Activated T-cell treated with anti-CD3 and anti-CD28 coated beads, Interleukin-2, amount 50 U/mL, for 1 hour (primary cell): ENCODE measurements around the gene MYO18A.
"Not testable (repeated sequence)": the region's sequence is repeated elsewhere in the genome, so short reads cannot be mapped to it uniquely, and the experiment has no call there.

ENCODE experiments used
- DNase-seq: peaks from one replicate; pipeline ENCODE4 v3.0.0-alpha.2; 2020

MYO18A gene

DNA sequence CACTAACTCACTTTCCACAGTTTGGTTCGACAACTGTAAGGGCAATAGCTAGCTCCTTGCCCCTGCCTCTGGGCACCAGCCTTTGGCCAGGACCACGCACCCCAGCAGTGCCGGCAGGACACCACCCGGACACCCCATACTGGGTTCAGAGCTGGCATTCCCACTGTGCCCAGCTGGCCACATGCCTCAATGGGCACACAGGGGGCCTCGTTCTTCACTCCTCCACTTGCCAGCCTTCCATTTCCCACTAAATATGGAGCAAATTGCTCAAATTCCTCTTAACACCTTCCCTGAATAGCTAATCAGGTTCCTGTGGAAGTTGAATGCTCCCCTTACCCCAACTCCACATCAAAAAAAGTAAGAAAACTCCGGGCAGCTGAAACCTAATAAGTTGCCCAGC, 84.8 kb downstream of the MYO18A start:
- no peak for DNase-seq

DNA sequence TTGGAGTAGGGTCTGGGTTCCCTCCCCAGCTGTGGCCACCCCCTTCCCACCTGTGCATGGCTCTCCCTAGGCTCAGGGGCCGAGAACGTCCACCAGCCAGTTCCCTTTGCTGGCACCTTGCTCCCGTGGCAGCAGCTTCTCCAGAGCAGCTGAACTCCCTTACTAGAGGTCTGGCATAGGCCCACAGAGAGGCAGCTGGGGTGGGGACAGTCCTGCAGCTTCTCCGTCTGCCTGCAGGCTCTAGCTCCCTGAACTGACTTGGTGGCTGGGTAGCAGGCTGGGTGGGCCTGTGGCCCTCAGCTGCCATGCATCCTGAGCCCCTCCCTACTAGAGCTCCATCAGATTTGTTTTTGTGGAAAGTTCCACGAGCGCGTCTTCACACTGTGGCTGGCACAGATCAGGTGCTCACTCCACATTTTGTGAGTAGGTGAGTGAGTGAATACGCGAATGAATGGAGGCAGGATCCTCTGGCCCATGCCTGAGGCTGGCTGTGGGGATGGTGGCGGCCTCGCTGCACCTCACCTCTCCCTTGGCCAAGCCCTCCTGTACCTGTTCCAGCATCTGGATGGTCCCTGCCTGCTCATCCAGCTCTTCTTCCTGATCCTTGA, 86.0 kb downstream of the MYO18A start:
- DNase-seq = no peak

DNA sequence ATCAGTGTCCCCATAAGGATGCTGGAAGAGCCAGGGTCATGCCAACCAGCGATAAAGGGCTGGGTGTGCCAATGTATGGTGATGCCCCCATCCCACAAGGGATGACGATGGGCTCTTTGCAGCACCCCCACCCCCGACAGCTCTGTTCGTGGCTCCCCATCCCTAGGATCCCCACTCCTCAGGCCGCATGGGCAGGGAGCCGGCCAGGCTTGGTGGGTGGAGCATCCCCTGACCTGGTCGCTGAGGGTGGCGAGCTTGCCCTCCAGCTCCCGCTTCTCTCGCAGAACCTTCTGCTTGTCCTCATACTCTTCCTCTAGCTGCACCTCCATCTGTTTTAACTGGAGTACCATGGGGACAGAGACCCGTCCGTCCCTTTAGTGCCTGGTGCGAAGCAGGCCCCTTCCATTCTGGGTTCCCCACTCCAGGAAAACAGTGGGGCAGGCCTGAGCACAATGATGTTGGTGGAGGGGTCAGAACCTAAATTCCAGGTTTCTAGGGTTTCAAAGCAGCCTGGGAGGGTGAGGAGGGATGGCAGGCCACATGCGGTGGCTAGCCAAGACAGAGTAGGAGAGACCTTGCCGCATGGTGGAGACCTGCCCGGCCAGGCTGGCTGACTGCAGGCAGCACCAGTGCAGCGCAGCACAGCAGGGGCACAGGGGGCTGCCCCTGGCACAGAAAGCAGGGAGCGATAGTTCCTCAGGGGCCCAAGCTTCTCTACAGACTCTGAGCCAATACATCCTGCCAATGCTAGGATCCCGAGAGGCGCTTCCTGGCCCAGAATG, 86.9 kb downstream of the MYO18A start:
- DNase-seq = no peak

DNA sequence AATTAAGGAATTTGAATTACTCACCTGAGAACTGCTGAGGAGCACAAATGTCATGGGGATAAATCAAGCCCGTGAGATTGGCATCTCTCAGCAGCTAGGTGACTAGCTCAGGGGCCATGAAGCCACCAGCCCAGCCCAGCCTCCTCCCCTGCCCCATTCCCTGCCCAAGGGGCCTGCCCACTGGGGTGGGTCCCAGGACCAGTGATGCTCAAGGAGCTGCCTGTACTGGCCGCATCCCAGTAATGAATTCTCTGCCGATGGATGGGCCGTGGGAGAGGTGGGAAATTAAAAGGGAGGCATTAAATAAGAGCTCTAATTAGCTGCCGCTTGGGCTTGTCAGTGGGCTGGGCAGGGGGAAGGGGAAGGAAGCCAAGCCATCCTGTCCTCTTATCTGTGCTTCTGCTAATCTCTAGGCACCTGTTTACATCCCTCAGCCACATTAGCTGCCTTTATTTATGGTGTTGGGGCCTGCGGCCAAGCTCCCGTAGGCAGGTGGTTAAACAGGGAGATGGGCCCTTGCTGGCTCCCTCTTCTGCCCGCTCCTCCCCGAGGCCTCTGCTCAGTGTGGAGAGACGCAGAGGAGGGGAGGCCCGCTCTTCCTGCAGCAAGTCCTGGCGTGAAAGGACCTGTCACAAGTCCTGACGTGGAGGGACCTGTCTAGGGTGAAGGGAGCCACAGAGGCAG, 88.5 kb downstream of the MYO18A start:
- DNase-seq = no peak

DNA sequence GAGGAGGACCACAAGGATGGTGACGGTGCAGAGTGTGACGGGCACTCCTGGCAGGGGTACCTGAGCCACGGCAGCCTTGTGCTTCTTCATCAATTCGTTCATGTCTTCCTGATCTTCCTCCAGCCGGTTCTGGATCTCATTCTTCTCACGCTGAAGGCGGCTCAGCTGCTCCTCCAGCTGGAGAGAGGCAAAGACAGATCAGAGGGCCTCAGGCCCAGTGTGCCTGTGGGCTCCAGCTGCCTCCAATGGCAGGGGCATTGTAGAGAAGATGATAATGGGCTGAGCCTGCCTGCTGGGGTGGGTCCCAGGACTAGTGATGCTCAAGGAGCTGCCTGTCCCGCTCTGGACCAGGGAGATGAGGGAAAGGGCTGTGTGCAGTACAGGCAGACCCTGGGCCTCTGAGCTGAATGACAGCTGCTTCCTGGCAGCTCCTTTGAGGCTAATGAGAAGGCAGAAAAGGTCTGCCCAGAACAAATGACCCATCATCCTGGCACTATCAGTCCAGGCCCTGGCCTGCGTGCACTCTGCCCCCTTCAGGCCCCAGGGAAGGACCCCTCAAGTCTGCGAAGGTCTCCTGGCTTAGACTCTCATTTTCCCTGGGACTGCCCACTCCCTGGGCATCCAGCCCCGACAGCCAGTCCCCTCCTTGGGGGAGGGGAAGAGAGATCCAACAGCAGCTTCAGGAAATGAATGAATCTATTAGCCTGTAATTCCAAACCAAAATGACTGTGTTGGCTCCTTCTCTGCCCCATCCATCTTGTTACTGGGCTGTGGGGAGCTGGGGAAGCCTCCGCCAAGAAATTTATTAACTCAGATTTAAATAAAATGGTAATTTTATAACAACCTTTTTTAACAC, 89.2 kb downstream of the MYO18A start:
- no peak for DNase-seq

DNA sequence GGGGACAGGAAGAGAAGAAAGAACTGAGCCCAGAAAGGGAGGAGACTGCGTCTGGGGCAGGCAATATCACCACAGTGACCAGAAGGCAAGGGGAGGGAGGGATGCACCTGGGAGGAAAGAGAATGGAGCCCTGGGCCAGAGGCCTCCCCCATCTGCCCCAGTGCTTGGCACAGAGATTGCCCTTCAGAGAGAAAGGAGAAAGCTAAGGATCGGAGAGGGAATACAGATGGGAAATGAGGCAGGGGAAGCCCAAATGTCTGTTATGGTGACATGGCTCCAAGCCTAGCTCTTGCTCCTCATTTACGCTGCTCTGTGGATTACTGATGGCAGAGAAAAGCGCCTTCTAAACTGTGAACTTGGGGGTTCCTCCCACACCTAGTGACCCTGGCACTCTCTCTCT, 90.1 kb downstream of the MYO18A start:
- no peak for DNase-seq

DNA sequence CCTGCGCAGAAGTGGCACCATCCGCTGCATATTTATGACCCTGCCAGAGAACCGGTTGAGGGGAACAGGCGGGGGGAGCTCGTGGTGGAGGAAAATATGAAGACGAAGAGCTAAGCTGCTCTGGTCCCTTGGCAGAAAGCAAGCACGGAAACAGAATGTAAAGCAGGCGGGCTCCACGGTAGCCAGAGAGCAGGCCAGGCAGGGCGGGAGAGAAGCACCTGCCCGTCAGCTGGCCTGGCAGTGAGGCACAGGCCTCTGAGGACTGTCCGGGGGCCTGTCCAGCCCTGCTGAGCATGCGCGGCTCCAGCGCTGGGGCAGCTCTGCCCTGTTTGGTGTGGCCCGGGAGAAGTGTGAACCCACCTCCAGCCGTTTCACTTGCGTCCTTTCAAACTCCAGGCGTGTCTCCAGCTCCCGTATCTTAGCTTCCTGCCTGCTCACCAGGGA, 90.6 kb downstream of the MYO18A start:
- DNase-seq = no peak

DNA sequence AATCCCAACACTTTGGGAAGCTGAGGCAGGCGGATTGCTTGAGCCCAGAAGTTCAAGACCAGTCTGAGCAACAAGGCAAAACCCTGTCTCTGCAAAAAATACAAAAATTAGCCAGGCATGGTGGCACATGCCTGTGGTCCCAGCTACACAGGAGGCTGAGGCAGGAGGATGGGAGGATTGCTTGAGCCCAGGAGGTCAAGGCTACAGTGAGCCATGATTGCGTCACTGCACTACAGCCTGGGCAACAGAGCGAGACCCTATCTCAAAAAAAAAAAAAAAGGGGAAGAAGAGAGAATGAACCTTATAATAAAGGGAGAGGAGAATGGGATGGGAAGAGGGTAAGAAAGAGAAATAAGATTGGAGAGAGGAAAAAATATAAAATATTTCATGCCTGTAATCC, 91.4 kb downstream of the MYO18A start:
- DNase-seq = not testable (repeated sequence)

DNA sequence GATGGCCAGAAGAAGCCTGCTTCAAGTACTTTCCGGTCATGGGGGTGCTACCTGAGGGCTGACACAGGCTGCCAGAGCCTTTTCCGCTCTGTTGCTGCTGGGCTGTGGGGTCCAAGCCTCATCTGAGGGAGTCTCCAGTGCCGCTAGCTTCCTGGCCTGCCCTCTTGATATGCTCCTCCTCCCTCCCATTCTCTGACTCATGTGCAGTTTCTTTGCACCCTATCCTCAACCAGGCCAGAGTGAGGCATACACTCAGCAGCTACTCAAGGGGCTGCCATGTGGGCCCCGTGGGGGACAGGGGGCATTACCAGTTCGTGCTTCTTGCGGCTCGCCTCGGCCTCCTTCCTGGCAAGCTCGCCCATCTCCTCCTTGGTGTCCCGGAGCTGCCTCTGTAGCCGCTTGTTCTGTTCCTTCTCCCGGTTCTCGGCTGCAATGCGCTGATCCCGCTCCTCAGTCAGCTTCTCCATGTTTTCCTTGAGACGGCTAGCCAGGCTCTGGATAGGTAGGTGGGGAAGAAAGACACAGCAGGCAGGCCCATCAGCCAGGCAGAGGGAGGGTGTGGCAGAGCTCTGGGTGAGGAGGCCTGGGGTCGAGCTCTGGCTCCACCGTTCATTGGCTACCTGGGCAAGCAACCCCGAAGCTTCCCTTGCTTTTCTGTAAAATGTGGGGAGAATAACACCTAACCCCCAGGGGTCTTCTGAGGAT, 93.4 kb downstream of the MYO18A start:
- no peak for DNase-seq

DNA sequence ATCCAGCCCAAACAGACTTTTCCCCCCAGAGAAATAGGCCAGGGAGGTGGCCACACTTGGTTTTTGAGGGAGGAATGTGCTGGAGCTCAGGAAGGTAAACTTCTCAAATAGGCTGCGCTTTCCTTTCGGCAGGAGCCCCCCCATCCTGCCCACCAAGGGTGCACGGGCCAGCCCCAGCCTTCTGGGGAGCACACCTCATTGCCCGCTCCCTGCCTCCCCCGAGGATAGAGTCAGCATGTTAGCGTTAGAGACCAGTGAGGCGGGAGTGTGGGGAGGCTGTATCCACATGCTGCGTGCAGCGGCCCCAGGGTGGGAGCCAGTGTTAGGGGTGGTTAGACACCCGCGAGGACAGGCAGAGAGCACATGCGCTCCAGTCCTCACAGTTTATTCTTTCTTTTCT, 95.0 kb downstream of the MYO18A start:
- DNase-seq = no peak

DNA sequence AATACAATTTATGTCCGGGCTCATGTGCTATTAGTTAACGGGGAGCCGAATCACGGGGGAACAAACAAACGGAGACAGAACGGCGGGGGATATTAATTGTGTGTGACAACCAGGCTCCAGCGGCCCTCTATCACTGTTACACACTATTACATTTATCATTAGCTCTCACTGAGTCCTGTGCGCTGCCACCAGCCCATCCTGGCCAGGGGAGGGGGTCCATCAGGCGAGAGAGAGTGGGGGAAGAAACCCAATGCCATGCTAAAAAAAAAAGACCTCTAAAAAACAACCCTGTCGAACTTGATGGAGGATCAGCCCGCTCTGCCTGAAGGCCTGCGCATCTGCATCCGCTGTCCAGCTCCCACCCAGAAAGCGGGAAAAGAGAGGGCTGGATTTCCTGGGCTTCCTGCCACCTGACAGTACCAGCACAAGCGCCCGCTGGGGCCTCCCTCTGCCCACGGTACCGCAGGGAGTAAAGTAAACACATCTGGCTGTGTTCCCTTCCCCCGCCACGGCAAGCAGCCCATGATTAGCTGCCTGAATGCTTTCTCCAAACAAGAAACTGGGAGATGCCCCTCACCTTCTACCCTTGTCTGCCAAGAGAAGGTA, 95.6 kb downstream of the MYO18A start:
- no peak for DNase-seq

DNA sequence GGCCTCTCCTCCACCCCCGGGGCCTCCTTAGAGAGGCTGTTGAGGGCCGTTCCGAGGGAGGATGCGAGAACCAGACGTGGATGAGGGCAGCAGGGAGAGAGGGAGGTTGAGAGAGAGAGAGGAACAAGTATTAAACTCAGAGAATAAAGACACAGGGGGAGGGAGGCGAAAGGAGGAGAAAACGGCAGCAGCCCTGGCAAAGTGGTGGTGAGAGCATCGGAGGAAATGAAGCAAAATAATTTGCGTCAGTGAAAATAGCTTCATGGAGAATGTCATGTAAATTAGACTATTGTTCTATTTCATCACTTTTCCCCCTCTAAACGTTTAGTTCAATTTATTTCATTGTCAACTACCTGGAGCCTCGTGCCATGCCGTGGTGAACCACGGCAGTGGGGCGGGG, 99.2 kb downstream of the MYO18A start:
- DNase-seq = no peak

DNA sequence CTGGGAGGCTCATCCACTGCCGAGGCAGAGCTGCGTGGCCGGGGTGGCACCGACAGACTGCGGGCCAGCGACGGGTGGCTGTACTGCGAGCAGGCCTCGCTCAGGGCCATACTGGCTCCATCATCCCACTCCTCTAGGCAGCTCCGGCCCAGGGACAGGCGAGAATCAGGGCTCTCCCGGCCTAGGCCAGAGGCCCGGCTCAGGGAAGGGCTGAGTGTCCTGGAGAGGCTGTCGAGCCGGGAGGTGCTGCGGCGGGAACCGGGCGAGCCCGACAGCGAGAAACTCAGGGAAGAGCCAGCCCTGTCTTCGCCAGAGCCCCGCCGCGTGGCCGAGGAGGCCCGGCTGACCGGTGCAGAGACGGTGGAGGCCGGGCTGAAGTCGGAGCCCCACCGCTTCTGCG, 99.9 kb downstream of the MYO18A start:
- DNase-seq = no peak

DNA sequence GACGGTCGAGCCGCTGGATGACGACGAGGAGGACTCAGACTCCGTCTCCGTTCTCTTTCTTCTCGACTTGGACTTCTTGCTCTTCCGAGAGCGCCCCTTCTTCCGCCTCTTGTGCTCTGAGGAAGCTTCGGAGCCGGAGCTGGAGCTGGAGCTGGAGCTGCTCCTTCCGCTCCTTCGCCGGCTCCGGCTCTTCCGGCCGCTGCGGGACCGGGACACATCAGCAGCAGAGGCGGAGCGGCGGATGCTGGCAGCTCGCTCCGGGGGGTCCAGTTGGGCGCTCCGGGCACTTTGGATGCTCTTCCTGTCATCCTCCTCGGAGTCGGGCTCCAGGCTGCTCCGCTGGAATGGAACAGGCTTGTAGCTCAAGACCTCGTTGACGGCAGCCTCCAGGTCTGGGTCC, 100.3 kb downstream of the MYO18A start:
- no peak for DNase-seq

DNA sequence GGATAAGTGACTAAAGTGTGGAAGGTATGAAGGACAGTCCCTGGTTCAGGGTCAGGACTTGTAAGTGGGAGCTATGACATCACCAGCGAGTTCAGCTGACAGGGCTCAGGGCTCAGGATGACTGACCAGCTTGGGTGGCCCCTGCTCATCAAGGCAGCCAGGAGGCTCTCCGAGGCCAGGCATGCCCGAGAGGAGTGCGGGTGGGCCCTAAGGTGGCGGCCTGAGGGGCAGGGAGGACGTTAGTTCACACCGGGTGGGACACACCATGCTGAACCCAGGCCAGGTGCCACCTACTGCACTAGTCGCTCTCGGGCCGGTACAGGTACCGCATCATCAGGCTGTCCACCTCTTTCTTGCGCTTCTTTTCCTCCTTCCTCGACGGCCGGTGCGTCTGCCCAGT, 100.8 kb downstream of the MYO18A start:
- DNase-seq = no peak

DNA sequence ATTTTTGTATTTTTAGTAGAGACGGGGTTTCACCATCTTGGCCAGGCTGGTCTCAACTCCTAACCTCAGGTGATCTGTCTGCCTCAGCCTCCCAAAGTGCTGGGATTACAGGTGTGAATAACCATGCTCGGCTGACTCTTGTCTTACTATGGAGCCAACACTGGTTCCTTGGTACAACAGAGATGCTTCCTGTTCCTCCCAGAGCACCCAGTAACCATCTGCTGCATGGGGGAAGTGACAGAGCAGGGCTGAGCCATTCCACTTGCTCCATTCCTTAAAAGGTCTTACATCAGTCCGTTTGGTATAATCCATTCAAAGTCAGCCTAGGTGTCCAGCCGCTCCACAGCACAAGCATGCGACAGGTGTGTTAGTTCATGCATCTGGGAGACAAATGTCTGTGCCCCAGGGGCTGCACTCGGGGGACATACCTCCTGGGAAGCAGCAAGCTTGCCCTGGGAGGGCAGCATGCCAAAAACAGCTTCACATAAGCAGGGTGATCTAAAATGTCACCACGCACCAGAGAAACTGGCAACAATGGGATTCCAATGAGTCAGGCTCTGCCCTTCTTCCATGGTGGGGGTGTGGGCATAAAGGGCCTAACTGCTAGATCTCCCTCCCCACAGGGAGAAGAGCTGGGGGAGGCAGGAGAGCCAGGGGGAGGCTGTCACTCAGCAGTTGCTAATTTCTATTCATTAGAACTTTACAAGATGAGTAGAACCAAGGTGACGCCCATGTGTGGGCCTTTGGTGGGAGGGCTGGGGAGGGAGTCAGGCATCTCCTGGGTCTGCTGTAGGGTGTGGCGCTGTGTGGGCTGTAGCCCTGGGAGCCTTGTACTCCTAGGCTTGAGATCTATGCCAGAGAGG, 101.8 kb downstream of the MYO18A start:
- no peak for DNase-seq

DNA sequence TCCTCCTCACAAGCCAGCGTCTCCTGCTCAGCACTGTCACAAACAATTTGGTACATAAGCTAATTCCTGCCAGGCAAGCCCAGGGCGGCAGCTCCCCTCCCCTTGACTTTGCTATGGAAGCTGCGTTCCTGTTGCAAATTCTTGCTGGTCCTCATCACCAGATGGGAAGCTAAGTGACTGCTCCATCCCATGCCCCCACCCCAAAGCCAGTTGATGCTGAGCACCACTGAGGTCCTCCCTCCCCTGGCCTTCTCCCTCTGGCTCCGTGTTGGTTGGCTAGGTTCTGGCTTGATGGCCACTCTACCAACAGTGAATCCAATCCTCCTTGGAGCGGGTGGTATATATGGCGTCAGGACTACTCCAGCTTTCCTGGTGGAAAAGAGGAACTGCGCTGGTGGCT, 102.9 kb downstream of the MYO18A start:
- no peak for DNase-seq

DNA sequence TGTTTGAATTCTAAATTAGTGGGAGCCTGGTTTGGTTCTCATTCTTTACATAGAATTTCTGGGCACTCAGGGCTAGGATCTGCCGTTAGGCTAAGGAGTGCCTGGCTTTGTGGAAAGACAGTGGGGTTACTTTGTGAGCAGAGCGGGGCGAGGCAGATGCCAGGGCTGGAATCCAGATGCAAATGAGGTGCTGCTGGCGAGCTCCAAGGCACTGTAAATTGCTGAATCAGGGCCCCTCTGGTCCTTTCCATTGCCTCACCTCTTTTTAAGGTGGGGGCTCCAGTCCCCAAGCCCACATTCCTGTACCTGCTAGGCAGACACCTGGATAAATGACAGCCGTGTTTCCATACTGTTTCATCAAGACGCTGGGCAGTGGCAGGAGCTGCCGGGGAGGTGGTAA, 103.5 kb downstream of the MYO18A start:
- DNase-seq = no peak

DNA sequence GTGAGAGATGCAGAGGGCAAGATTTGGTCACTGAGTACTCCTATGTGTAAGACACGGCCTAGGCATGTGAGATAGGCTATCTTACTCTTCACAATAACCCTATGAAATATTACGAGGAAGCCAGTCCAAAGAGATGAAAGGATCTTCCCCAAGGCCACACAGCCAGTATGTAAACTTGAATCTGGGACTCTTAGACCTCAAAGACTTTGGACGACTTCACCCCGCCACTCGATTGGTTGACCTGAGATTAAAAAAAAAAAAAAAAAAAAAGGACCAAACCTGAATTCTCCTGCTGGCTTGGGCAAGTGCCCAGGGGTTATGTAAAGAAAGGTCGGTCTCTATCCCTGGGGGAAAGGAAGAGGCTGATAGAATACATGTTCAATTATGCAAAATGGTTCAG, 104.1 kb downstream of the MYO18A start:
- no peak for DNase-seq

DNA sequence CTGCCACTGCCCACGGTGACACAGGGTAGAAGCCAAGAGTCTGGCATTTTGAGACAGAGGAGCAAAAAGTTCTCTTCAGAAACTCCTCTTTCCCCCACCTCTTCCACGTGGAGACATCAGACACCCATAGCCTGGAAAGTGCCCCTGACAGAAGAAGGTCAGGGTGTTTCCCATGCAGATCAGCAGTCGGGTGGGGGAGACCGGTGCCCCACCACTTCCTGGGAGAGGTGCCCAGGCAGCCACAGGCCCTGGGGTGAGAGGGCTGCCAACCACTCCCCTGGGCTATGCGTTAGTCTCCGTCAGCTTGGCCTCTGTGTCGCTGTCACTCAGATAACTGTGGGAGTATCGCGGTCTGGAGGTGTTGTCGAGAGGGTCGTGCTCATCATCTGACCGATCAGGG, 105.7 kb downstream of the MYO18A start:
- no peak for DNase-seq

DNA sequence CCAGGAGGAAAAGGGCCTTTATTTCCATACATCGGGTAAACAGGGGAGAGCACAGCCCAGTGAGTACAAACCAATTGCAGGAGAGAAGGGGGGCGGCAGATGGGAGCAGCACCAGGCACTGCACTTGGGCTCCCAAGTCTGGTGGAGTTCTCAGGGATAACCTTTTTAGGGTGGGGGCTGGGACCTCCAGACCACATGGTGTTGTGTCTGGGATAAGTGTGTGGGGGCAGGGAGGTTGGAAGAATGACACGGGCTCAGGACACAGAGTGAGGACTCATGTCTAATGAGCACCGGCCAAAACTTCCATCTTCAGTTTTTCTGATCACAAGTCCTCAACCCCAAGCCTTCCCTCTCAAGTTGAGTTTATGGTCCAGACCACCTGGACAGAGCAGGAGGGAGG, 106.7 kb downstream of the MYO18A start:
- DNase-seq = no peak
